ENCODE measurements around the gene STIM1.
"Not testable (repeated sequence)": the region's sequence is repeated elsewhere in the genome, so short reads cannot be mapped to it uniquely, and the experiment has no call there.

Gene STIM1

DNA sequence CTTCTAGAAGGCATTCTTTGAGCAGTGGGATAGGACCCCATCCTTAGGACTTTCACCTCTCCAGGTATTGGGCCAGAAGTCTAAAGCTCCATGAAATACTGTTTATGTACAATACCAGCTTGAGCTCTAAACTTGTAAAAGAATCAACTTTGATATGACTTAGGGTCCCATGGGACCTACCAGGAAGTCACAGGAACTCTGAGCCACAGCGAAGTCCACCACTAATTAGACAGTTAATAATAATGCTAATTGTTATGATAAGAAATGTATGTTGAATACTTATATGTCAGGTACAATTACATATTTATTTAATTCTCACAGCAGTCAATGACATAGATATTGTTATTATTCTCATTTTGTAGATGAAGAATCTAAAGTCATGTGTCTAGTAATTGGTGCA, 35.3 kb downstream of the STIM1 start:
- H3K9ac ChIP-seq (ENCODE audit: insufficient read length): no peak overlapping the region
- no peak for TF ChIP-seq EZH2 (IDR thresholded peaks at IDR 0.05)
- no peak for TF ChIP-seq FOXP2 (optimal IDR thresholded peaks at IDR 0.05; ENCODE audit: control extremely low read depth, extremely low read length, insufficient read depth)
- TF ChIP-seq POLR2AphosphoS5 (IDR thresholded peaks at IDR 0.05; ENCODE audit: borderline replicate concordance, low read depth, low read length): no peak
- DNase-seq (ENCODE audit: low read depth, low spot score): no peak
- no peak overlapping the region for H3K4me3 ChIP-seq
- no peaks in the 10 kb centered on the region for H3K36me3 ChIP-seq (ENCODE audit: insufficient read depth, low read length)
- H3K9me3 ChIP-seq (ENCODE audit: low read depth, low read length): no peaks in the 10 kb centered on the region
- no peak overlapping the region for H3K27ac ChIP-seq

DNA sequence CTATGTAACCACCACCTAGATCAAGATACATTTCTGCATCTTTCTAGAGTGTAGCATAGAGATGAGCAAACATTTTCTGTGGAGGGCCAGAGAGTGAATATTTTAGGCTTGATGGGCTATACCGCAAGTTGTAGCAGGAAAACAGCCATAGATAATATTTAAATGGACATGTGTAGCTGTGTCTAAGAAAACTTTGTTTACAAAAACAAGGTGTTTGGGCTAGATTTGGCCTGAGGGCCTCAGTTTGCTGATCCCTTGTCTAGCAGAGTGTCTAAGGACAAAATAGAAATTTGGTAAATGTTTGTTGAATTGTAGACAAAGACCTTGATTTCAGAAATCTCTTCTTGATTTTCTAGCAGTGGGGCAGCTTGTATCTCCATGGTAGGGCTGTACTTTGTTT, 36.3 kb downstream of the STIM1 start:
- no peak overlapping the region for H3K4me3 ChIP-seq

DNA sequence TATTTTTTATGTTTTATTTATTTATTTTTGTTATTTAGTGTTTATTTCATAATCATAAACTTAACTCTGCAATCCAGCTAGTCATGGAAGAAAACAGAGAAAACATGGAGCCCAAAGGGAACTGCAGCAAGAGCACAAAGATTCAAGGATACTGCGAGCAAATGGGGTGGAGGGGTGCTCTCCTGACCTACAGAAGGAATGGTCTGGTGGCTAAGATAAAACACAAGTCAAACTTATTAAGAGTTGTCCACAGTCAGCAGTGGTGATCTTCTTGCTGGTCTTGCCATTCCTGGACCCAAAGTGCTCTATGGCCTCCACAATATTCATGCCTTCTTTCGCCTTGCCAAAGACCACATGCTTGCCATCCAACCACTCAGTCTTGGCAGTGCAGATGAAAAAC, 36.7 kb downstream of the STIM1 start:
- no peaks in the 10 kb centered on the region for H3K9me3 ChIP-seq (ENCODE audit: low read depth, low read length)
- TF ChIP-seq FOXP2 (optimal IDR thresholded peaks at IDR 0.05; ENCODE audit: control extremely low read depth, extremely low read length, insufficient read depth) (no peak), POLR2AphosphoS5 (IDR thresholded peaks at IDR 0.05; ENCODE audit: borderline replicate concordance, low read depth, low read length) (no peak), EZH2 (IDR thresholded peaks at IDR 0.05) (no peak)
- DNase-seq (ENCODE audit: low read depth, low spot score): no peak
- H3K4me3 ChIP-seq: no peak overlapping the region
- no peak overlapping the region for H3K27ac ChIP-seq
- no peak overlapping the region for H3K9ac ChIP-seq (ENCODE audit: insufficient read length)
- no peaks in the 10 kb centered on the region for H3K36me3 ChIP-seq (ENCODE audit: insufficient read depth, low read length)

More for the DNA sequence above, 36.3 kb downstream of the STIM1 start:
- Histone ChIP-seq H3K27ac (no peak overlapping the region), H3K9me3 (ENCODE audit: low read depth, low read length) (no peaks in the 10 kb centered on the region), H3K36me3 (ENCODE audit: insufficient read depth, low read length) (no peaks in the 10 kb centered on the region), H3K9ac (ENCODE audit: insufficient read length) (no peak overlapping the region)
- no peak for DNase-seq (ENCODE audit: low read depth, low spot score)
- TF ChIP-seq FOXP2 (optimal IDR thresholded peaks at IDR 0.05; ENCODE audit: control extremely low read depth, extremely low read length, insufficient read depth): no peak

DNA sequence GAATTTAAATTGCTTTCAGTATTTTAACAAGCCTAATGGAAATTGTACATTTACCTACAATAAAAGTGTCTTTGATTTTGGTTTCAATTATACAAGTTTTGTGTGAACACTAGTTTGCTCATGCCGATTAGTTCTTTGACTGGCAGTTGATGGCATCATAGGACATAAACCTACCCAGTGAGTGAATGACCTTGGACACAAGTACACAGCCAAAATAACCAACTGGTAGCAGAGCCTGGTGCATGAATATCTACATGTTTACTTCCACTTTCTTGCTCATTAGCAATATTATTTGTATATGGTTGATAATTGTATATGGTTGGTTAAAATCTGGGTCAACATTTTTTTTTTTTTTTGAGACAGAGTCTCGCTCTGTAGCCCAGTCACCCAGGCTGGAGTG, 37.8 kb downstream of the STIM1 start:
- TF ChIP-seq FOXP2 (optimal IDR thresholded peaks at IDR 0.05; ENCODE audit: control extremely low read depth, extremely low read length, insufficient read depth) (no peak), POLR2AphosphoS5 (IDR thresholded peaks at IDR 0.05; ENCODE audit: borderline replicate concordance, low read depth, low read length) (no peak), EZH2 (IDR thresholded peaks at IDR 0.05) (no peak)
- Histone ChIP-seq H3K27ac (no peak overlapping the region), H3K9me3 (ENCODE audit: low read depth, low read length) (no peaks in the 10 kb centered on the region), H3K9ac (ENCODE audit: insufficient read length) (no peak overlapping the region), H3K36me3 (ENCODE audit: insufficient read depth, low read length) (no peaks in the 10 kb centered on the region), H3K4me3 (no peak overlapping the region)
- DNase-seq (ENCODE audit: low read depth, low spot score): no peak

DNA sequence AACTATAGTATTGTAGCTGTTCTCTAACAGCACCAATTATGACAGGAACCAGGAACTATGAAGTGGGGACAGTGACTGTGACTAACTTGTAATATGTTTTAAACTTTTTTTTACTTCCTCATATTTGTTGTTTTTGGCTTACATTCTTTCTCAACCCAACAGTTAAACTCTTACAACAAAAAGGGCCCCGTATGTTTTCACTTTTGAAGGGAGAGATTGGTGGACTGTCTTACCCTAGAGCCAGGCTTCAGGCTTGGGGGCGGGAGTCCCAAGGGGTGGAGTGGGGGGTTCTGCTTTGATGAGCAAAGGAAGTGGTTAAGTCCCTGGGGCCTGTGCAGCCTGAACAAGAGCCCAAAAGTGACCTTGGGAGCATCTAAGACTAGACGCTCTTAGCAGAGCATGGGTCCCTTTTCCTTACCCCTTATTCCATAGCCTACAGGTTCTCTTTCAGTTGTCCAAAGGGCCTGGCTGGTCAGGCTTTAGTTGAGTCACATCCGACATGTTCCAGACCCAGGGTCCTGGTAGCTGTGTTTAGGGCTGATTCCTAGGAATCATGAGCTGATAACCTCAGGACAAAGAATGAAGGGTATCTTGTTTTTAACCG, 38.8 kb downstream of the STIM1 start:
- Histone ChIP-seq H3K9ac (ENCODE audit: insufficient read length) (no peak overlapping the region), H3K27ac (no peak overlapping the region), H3K9me3 (ENCODE audit: low read depth, low read length) (no peaks in the 10 kb centered on the region), H3K4me3 (no peak overlapping the region), H3K36me3 (ENCODE audit: insufficient read depth, low read length) (no peaks in the 10 kb centered on the region)
- no peak for TF ChIP-seq FOXP2 (optimal IDR thresholded peaks at IDR 0.05; ENCODE audit: control extremely low read depth, extremely low read length, insufficient read depth)
- no peak for TF ChIP-seq EZH2 (IDR thresholded peaks at IDR 0.05)
- TF ChIP-seq POLR2AphosphoS5 (IDR thresholded peaks at IDR 0.05; ENCODE audit: borderline replicate concordance, low read depth, low read length): no peak
- DNase-seq (ENCODE audit: low read depth, low spot score): no peak

DNA sequence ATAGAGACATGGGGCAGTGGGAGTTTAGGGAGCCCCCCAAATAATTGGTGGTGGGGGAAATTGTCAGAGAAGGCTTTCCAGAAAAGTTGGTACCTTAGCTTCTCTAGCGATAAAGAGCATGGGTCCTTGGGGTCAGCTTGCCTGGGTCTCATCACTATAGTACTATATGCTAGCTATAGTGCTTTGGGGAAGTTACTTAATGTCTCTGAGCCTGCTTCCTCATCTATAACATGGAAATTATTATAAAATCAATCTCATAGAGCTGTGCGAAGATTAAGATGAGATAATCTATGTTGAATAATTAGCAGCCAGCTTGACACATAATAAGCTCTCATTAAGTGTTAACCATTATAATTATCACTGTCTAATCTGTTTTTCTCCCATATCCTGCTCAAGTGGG, 41.2 kb downstream of the STIM1 start:
- no peak for DNase-seq (ENCODE audit: low read depth, low spot score)
- H3K9ac ChIP-seq (ENCODE audit: insufficient read length): no peak overlapping the region
- TF ChIP-seq EZH2 (IDR thresholded peaks at IDR 0.05) (no peak), POLR2AphosphoS5 (IDR thresholded peaks at IDR 0.05; ENCODE audit: borderline replicate concordance, low read depth, low read length) (no peak), FOXP2 (optimal IDR thresholded peaks at IDR 0.05; ENCODE audit: control extremely low read depth, extremely low read length, insufficient read depth) (no peak)
- no peak overlapping the region for H3K27ac ChIP-seq
- no peaks in the 10 kb centered on the region for H3K36me3 ChIP-seq (ENCODE audit: insufficient read depth, low read length)
- H3K9me3 ChIP-seq (ENCODE audit: low read depth, low read length): no peaks in the 10 kb centered on the region
- no peak overlapping the region for H3K4me3 ChIP-seq

DNA sequence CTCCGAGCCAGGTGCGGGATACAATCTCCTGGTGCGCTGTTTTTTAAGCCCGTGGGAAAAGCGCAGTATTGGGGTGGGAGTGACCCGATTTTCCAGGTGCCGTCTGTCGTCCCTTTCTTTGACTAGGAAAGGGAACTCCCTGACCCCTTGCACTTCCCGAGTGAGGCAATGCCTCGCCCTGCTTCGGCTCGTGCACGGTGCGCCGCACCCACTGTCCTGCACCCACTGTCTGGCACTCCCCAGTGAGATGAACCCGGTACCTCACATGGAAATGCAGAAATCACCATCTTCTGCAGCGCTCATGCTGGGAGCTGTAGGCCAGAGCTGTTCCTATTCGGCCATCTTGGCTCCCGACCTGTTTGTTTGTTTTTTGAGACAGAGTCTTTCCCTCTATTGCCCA, 44.8 kb downstream of the STIM1 start:
- not testable (repeated sequence) for H3K27ac ChIP-seq; DNase-seq (ENCODE audit: low read depth, low spot score); H3K4me3 ChIP-seq; H3K9me3 ChIP-seq (ENCODE audit: low read depth, low read length); H3K36me3 ChIP-seq (ENCODE audit: insufficient read depth, low read length); H3K9ac ChIP-seq (ENCODE audit: insufficient read length)

DNA sequence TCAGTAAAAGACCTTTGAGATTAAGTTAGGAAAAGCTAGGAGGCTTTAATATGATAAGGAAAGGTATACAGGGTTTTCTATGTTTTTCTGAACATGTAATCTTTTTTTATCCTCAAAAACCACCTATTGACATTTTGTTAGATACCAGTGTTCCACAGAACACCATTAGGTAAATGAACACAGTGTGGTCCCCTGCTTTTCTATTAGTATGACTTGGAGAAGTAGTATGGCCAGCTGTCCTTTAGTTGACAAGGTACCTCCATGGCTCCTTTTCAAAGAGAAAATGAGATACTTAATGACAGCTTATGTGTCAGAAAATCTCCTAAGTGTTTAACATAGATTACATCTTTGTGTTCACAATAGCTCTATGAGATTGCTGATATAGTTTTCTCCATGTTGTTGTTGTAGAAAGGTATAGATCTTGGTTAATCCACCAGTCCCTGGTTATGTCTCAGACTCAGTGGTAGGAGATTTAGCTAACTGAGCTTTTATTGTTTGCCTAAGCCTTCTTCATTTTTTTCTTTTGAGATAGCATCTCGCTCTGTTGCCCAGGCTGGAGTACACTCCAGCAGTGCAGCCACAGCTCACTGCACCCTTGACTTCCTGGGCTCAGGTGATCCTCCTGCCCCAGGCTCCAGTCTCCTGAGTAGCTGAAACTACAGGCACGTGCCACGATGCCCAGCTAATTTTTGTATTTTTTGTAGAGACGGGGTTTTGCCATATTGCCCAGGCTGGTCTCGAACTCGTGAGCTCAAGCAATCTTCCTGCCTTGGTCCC, 46.0 kb downstream of the STIM1 start:
- no peak for TF ChIP-seq POLR2AphosphoS5 (IDR thresholded peaks at IDR 0.05; ENCODE audit: borderline replicate concordance, low read depth, low read length)
- no peak for TF ChIP-seq EZH2 (IDR thresholded peaks at IDR 0.05)
- no peak for TF ChIP-seq FOXP2 (optimal IDR thresholded peaks at IDR 0.05; ENCODE audit: control extremely low read depth, extremely low read length, insufficient read depth)
- no peaks in the 10 kb centered on the region for H3K9me3 ChIP-seq (ENCODE audit: low read depth, low read length)
- no peak for DNase-seq (ENCODE audit: low read depth, low spot score)
- no peak overlapping the region for H3K4me3 ChIP-seq
- no peak overlapping the region for H3K27ac ChIP-seq
- H3K36me3 ChIP-seq (ENCODE audit: insufficient read depth, low read length): no peaks in the 10 kb centered on the region
- no peak overlapping the region for H3K9ac ChIP-seq (ENCODE audit: insufficient read length)

DNA sequence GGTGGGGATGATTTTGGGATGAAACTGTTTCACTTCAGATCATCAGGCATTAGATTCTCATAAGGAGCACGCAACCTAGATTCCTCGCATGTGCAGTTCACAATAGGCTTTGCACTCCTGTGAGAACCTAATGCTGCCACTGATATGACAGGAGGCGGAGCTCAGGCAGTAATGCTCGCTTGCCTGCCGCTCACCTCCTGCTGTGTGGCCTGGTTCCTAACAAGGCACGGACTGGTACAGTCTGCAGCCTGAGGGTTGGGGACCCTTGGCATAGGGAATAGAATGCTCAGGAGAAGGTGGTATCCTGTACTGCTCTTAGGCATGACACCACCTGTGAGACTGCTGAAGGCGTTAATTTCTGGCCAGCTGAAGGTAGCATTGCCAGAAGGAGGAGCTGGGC, 47.0 kb downstream of the STIM1 start:
- no peak for DNase-seq (ENCODE audit: low read depth, low spot score)
- no peak for TF ChIP-seq POLR2AphosphoS5 (IDR thresholded peaks at IDR 0.05; ENCODE audit: borderline replicate concordance, low read depth, low read length)
- no peak for TF ChIP-seq EZH2 (IDR thresholded peaks at IDR 0.05)
- TF ChIP-seq FOXP2 (optimal IDR thresholded peaks at IDR 0.05; ENCODE audit: control extremely low read depth, extremely low read length, insufficient read depth): no peak
- no peak overlapping the region for H3K9ac ChIP-seq (ENCODE audit: insufficient read length)
- no peaks in the 10 kb centered on the region for H3K9me3 ChIP-seq (ENCODE audit: low read depth, low read length)
- H3K4me3 ChIP-seq: no peak overlapping the region
- no peak overlapping the region for H3K27ac ChIP-seq
- no peaks in the 10 kb centered on the region for H3K36me3 ChIP-seq (ENCODE audit: insufficient read depth, low read length)
